GM12874 (cell line): ENCODE measurements around the gene MICAL2.

ENCODE experiments used
- CTCF ChIP-seq: IDR thresholded peaks from 2 replicates; pipeline ENCODE4 v1.5.1; 2011; ENCODE audit warnings: low read depth, mild to moderate bottlenecking, control low read depth, low read length, moderate library complexity; ENCODE audit not compliant: insufficient read depth

Gene MICAL2

GRCh38 chr11:12286606-12287005, 176.2 kb downstream of the MICAL2 start:
- TF ChIP-seq CTCF: no peak

GRCh38 chr11:12287009-12287373, 176.6 kb downstream of the MICAL2 start:
- TF ChIP-seq CTCF: no peak

- peak; percentile 28; the same call in 1 of the 2 replicates for TF ChIP-seq CTCF
Observed at GRCh38 chr11:12287374-12288211, 177.2 kb downstream of the MICAL2 start.

- TF ChIP-seq CTCF: peak; percentile 83
Observed at GRCh38 chr11:12288212-12288930, 178.0 kb downstream of the MICAL2 start.

GRCh38 chr11:12288931-12289666, 178.7 kb downstream of the MICAL2 start:
- no peak for TF ChIP-seq CTCF

- TF ChIP-seq CTCF: no peak
Observed at GRCh38 chr11:12289667-12290476, 179.5 kb downstream of the MICAL2 start.
